BJ (cell line): ENCODE measurements around the gene PATJ. TPM values are rescaled to one million over a fixed set of nuclear protein-coding genes. Genes with fewer than 3 reads are reported as not detected.
"Not testable (repeated sequence)": the region's sequence is repeated elsewhere in the genome, so short reads cannot be mapped to it uniquely, and the experiment has no call there.

Experiments used
- CTCF ChIA-PET: fragments of 350-600 bp; formaldehyde crosslinking; extraction: SDS; loops from one replicate; lab custom pipeline; 2021; ENCODE audit warnings: antibody characterized with exemption, inconsistent platforms; lab: Yijun Ruan, JAX
- POLR2A ChIA-PET: fragments of 300-600 bp; sonication (Branson Sonifier 250); formaldehyde crosslinking; extraction: SDS; loops from one replicate; lab custom pipeline; 2021; ENCODE audit warnings: antibody characterized with exemption; lab: Charles Lee
- DNase-seq: peaks from one replicate; pipeline ENCODE4 v3.0.0-alpha.2; 2011; ENCODE audit warnings: low read depth
- H3K27me3 ChIP-seq: 2 replicates; pipeline ENCODE4 v1.6.0; 2011; ENCODE audit warnings: low read length; ENCODE audit not compliant: control insufficient read depth, insufficient read depth
- H3K36me3 ChIP-seq: 2 replicates; pipeline ENCODE4 v1.5.1; 2011; ENCODE audit warnings: low read length; ENCODE audit not compliant: control insufficient read depth, insufficient read depth
- H3K4me3 ChIP-seq: 2 replicates; pipeline ENCODE4 v1.5.1; 2011; ENCODE audit warnings: low read depth, mild to moderate bottlenecking, control low read depth, low read length
- CTCF ChIP-seq: IDR thresholded peaks from 2 replicates; pipeline ENCODE4 v1.5.1; 2011; ENCODE audit warnings: low read depth, mild to moderate bottlenecking, control low read depth, inconsistent platforms, low read length, moderate library complexity; ENCODE audit not compliant: insufficient read depth
- polyA plus RNA-seq: library from polyadenylated mRNA; depleted of rRNA; stranded (reverse); fragments of >200 nt; gene quantifications from 2 replicates; pipeline ENCODE4 v1.2.3, GENCODE V29; 2011

PATJ gene
- polyA plus RNA-seq, 1 experiment, result 3.0 TPM

GRCh38 chr1:61842036-61842435 is 99.8 kb downstream of the PATJ start:
- DNase-seq, result no peak
- ChIA-PET CTCF (interaction anchor here (0.7 to 1.6 kb wide), 4 partner anchors 11 to 1875 kb away, joined by 3 to 8 read pairs (median 3); no protein-coding TSS in a partner anchor), POLR2A (no interaction called here)
- H3K36me3 ChIP-seq, result no peaks in the 10 kb centered on the region
- no peak overlapping the region for H3K4me3 ChIP-seq
- H3K27me3 ChIP-seq, result no peaks in the 10 kb centered on the region
- TF ChIP-seq CTCF, result no peak

GRCh38 chr1:61842863-61843514 is 100.7 kb downstream of the PATJ start:
- CTCF ChIA-PET, result interaction anchor here (0.6 to 1.0 kb wide), 2 partner anchors 299 to 1876 kb away, joined by 3 read pairs; no protein-coding TSS in a partner anchor
- Histone ChIP-seq H3K4me3 (no peak overlapping the region), H3K36me3 (no peaks in the 10 kb centered on the region), H3K27me3 (no peaks in the 10 kb centered on the region)
- POLR2A ChIA-PET, result interaction anchor here (0.6 kb wide), 1 partner anchor 118 kb away, joined by 4 read pairs; no protein-coding TSS in a partner anchor
- peak; percentile 20; the same call in 1 of the 2 replicates for TF ChIP-seq CTCF
- no peak for DNase-seq

- Histone ChIP-seq H3K27me3 (no peaks in the 10 kb centered on the region), H3K4me3 (no peak overlapping the region), H3K36me3 (no peaks in the 10 kb centered on the region)
- no peak for TF ChIP-seq CTCF
- ChIA-PET POLR2A (no interaction called here), CTCF (interaction anchor here (0.6 kb wide), 1 partner anchor 298 kb away, joined by 3 read pairs; no protein-coding TSS in a partner anchor)
- DNase-seq, result no peak
Observed at GRCh38 chr1:61844006-61844405, 101.7 kb downstream of the PATJ start.

- DNase-seq, CTCF ChIA-PET, H3K36me3 ChIP-seq: not testable (repeated sequence)
Observed at GRCh38 chr1:61844664-61845063, 102.4 kb downstream of the PATJ start.

GRCh38 chr1:61851235-61851634 is 109.0 kb downstream of the PATJ start:
- ChIA-PET CTCF (interaction anchor here (0.6 to 4.1 kb wide), 7 partner anchors 12 to 867 kb away, joined by 3 to 34 read pairs (median 3); no protein-coding TSS in a partner anchor), POLR2A (interaction anchor here (0.6 kb wide), 1 partner anchor 993 kb away, joined by 3 read pairs; no protein-coding TSS in a partner anchor)
- Histone ChIP-seq H3K4me3 (no peak overlapping the region), H3K36me3 (no peaks in the 10 kb centered on the region), H3K27me3 (no peaks in the 10 kb centered on the region)
- TF ChIP-seq CTCF, result no peak
- DNase-seq, result no peak

More at GRCh38 chr1:61844664-61845063, 102.4 kb downstream of the PATJ start:
- H3K4me3 ChIP-seq, H3K27me3 ChIP-seq, POLR2A ChIA-PET: not testable (repeated sequence)
